HG03432 (cell line): Measurements from ENCODE around the gene MICAL3.

ENCODE experiments used
- ATAC-seq: cut with Tn5 transposase; IDR thresholded peaks from one replicate; pipeline ENCODE4 v1.9.1; 2021; ENCODE audit warnings: mild to moderate bottlenecking, moderate library complexity; ENCODE audit not compliant: unreplicated experiment

Gene MICAL3

GRCh38 chr22:17802822-17803221 lies 221.5 kb downstream of the MICAL3 start:
- ATAC-seq, result no peak

GRCh38 chr22:17802411-17802810 lies 221.9 kb downstream of the MICAL3 start:
- ATAC-seq, result no peak

GRCh38 chr22:17797721-17798559 lies 226.4 kb downstream of the MICAL3 start:
- ATAC-seq, result peak; percentile 51

- no peak for ATAC-seq
Observed at GRCh38 chr22:17796695-17797094, 227.7 kb downstream of the MICAL3 start.

GRCh38 chr22:17795661-17796548 lies 228.5 kb downstream of the MICAL3 start:
- ATAC-seq, result peak; percentile 20

GRCh38 chr22:17794726-17795542 lies 229.4 kb downstream of the MICAL3 start:
- ATAC-seq, result no peak

- no peak for ATAC-seq
Observed at GRCh38 chr22:17792854-17793434, 231.4 kb downstream of the MICAL3 start.

- ATAC-seq, result no peak
Observed at GRCh38 chr22:17792299-17792698, 232.1 kb downstream of the MICAL3 start.

- no peak for ATAC-seq
Observed at GRCh38 chr22:17791196-17791595, 233.2 kb downstream of the MICAL3 start.

GRCh38 chr22:17789379-17790200 lies 234.8 kb downstream of the MICAL3 start:
- no peak for ATAC-seq

- ATAC-seq, result no peak
Observed at GRCh38 chr22:17788528-17789378, 235.6 kb downstream of the MICAL3 start.

- ATAC-seq, result no peak
Observed at GRCh38 chr22:17787716-17788330, 236.5 kb downstream of the MICAL3 start.

- ATAC-seq, result no peak
Observed at GRCh38 chr22:17787241-17787640, 237.1 kb downstream of the MICAL3 start.

- ATAC-seq, result no peak
Observed at GRCh38 chr22:17786435-17787161, 237.8 kb downstream of the MICAL3 start.

GRCh38 chr22:17785185-17786184 lies 238.9 kb downstream of the MICAL3 start:
- no peak for ATAC-seq

- no peak for ATAC-seq
Observed at GRCh38 chr22:17784776-17785175, 239.6 kb downstream of the MICAL3 start.
